ENCODE measurements around the gene SENP1.

GRCh38 chr12:48005750-48006021, 100.2 kb downstream of the SENP1 start:
- TF ChIP-seq CTCF (IDR thresholded peaks at IDR 0.05), result no peak
- no peak for TF ChIP-seq POLR2A (IDR thresholded peaks at IDR 0.05)
